Measurements from ENCODE around the gene ITGA3. TPM values are rescaled to one million over a fixed set of nuclear protein-coding genes. Genes with fewer than 3 reads are reported as not detected.

The ITGA3 gene
- 82.2 TPM for polyA plus RNA-seq (2013, experiment 1 of 2; ENCODE audit: insufficient read length)
- 81.8 TPM for polyA plus RNA-seq (2013, experiment 2 of 2; ENCODE audit: insufficient read length)

DNA sequence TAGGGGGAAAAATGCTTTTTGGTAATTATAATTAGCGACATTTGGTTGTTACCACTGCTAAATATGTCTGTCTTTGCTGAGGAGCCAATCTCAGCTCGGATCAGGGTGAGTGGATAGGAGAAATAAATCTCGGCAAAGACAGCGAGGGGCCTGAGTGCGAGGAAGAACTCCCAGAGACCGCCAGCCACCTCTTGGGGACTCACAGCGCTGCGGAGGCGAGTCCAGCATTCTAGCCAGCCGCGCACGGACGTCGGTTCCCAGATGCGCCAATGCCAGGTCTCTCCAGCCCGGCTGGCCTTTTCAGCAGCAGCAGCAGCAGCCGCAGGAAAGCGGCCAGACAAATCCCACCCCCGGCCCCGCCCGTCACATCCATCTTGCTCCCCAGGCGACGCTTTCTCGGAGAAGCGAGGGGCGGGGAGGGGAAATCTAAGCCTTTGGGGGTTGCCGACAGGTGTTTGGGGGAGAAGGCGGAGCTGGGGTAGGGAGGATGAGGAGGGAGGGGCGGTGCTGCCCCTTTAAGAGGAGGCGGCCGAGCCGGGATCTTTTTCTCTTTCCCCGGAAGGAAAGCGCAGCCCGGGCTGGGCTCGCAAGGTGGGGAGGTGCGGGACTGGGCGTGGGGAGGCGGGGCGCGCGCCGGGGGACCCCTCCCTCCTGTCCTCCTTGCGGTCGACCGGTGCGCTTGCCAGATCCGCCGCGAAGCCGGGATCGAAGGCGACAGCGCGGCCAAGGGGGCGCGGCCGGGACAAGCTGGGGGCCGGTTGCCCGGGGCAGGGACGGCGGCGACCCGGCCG is at the start of gene ITGA3:
Gene ITGA3 (plus strand): TSS at position 685 of the 791 bp plus-strand sequence. CDS start 330 bp downstream, outside the sequence.
- DNase-seq, result peak; percentile 79

- no peak for DNase-seq
Measured at GRCh38 chr17:50009282-50009681, 46.6 kb upstream of the ITGA3 start.

DNA sequence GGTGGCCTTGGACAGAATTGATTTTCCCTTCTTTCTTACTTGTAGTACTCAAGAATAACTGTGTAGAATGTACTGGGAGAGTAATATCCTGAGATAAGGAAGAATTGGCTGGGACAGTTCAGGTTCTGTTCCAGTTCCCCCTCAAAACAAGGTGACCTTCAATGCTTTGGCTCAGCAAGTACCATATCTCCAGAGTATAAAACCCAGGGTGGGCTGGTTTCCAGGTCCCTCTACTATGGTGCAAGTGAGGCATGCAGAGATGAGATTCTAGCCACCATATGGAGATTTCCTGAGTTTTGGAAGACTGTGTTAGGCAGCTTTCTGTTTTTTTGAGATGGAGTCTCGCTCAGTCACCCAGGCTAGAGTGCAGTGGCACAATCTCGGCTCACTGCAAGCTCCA is 42.8 kb upstream of the ITGA3 start:
- DNase-seq, result no peak

- no peak for DNase-seq
Measured at GRCh38 chr17:50014471-50015088, 41.3 kb upstream of the ITGA3 start.

GRCh38 chr17:50015146-50015545 is 40.8 kb upstream of the ITGA3 start:
- no peak for DNase-seq

DNA sequence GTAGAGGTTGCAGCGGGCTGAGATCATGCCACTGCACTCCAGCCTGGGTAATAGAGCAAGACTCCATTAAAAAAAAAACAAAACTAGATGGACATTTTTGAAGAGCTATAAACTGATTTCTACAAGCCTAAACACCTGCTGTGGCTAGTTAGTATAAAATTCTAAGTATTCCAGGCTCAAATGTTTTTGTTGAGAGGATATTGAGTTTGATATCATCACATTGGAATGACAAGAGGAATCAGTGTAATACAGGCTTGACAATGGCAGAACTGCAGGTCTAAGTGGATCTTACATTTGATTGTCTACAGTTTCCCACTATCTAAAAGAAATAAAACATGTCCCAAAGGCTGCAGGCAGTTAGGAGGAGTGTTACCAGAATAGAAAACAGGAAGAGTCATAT is 37.0 kb upstream of the ITGA3 start:
- DNase-seq, result peak; percentile 9

DNA sequence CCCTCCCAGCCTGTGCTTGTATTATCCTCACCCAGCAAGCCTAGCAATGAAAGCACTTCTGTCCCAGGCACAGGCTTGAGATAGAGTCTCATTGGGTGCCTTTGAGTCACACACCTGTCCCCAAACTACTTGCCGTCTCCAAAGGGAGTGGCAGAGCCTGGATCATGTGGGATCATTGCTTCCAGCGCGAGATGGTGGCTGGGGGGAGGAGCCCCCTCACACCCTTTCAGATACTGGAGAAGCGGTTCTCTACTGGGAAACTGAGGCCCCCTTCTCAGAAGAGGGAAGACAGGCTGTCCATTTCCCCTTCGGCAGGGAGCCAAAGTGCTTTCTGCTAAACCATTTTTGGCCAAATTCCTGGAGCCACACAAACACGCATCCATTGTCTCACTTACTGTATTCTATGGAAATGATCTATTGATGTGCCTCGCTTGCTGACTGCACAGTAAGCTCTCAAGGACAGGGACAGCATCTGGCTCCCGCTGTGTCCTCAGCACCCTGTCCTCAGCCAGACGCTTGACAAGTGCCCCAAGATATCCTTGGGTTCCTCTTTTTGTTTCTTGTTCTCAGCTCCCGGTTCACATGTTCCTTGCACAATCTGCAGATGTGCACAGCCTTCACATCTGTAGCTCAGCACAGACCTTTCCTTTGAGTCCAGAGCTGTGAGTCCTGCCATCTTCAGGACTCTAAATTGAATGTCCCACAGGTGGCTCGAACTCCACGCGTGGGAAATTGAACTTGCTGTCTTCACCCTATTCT is 34.9 kb upstream of the ITGA3 start:
- DNase-seq, result peak; percentile 17

DNA sequence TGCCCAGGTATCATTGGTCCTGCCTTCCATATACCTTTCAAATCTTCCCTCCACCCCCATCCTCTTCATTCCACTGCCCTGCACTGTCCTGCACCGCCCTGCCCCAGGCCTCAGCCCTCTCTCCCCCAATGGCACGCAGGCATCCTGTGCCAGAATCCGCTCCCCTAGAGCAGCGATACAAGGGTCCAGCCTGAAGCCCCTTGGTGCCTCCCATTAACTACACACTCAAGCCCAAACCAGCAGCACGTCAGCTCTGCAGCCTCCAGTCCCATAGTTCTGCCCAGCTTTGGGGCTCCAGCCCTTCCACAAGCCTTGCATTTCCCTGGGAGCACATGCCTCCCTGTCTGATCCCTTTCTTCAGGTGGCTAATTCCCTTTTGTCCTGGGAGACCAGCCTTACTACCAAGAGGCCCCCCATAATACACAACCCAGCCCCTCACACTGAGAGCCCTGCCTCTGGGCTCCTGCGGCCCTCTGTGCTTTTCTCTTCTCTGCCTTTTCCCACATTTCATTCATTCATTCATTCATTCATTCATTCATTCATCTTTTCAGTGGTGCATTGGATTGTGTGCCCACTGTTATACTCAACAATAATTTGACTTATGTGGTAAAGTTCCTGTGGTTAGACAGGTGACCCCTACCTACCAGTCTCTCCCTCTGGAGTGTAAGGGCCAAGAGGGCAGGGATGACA is 34.1 kb upstream of the ITGA3 start:
- DNase-seq, result no peak

DNA sequence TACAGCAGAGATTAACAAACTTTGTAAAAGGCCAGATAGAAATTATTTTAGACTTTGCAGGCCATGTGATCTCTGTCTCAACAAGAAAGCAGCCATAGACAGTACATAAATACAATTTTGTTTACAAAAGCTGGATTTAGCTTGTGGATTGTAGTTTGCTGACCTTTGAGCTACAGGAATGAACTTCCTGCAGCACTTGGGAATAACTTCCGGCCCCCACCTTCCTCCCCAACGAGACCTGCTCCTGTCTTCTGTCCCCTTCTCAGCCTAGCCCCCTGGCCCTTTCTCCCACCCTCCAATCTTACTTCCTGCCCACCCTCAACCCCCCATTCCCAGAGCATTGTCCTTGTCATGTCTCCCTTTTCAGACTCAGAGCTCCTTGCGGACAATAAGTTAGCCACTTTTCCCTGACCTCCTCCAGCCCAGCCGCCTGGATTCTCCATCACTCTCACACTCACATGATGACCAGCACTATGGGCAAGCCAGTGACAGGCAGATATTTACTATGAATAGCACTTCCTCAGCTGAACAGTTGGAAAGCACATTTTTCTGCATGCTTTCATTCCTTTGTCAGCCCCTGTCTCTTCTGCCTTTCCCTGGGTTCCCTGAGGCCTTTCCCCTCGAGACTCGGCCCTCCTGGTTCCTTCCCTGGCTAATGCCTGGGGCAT is 33.3 kb upstream of the ITGA3 start:
- no peak for DNase-seq

GRCh38 chr17:50023520-50023919 is 32.4 kb upstream of the ITGA3 start:
- DNase-seq, result no peak

GRCh38 chr17:50024808-50025207 is 31.1 kb upstream of the ITGA3 start:
- no peak for DNase-seq

GRCh38 chr17:50026046-50026675 is 29.7 kb upstream of the ITGA3 start:
- DNase-seq, result no peak

GRCh38 chr17:50026837-50027171 is 29.1 kb upstream of the ITGA3 start:
- peak; percentile 73 for DNase-seq

- peak; percentile 94 for DNase-seq
Measured at GRCh38 chr17:50027172-50027880, 28.6 kb upstream of the ITGA3 start.

DNA sequence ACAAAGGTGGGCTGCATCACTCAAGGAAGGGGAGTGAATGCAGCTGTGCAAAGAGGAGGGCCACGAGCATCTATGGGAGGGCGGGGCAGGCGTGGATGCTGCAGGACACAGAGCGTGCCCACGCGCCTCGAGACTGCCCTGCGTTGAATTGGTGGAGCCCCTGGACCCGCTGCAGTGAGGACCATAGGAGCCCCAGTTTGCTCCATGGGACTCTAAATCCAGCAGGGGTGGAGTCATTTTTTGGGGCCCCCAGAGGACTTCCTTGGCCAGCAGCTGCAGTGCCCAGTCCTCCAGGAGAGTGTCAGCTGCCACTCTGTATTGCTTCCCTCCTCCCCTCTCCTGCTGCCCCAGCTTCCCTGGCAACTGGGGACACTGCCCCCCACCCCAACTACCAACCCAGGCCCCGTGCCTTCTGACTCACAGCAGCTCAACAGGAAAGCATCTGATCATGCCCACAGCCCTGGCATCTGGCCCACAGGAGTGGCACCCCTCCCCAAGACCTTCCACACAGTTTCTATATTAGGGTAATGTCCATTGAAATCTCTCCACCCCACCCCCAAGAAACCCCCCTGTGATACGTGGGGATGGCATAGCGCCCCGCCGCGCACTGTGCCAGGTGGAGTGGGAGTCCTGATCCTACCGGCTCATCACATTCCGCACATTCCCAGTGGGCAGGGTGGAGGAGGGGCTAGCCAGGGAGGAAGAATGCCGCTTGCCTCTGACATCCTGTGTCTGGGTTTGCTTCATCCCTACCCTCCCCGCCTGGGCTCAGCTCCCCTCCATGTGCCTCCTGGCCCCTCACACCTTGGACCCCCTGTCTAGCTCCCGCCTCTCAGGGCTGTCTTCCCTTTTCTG is 27.8 kb upstream of the ITGA3 start:
- DNase-seq, result peak; percentile 84

DNA sequence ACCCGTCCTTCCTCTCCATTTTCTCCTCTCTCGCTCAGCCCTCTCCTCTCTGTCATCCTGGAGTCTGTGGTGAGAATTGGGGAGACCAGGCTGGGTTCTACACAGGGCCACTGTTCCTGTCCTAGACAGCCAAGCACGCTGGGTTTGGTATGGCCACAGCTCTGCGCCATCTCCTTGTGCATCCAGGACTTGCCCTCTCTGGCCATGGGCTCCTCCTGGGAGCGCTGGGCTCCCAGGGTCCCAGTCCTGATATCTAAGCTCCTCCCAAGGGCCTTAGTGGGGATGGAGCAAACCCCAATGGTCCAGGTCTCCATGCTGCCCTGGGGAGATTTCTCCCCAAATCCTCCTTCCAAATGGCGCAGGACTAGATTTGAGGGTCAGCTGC is 27.2 kb upstream of the ITGA3 start:
- DNase-seq, result no peak

GRCh38 chr17:50029185-50029584 is 26.7 kb upstream of the ITGA3 start:
- no peak for DNase-seq

- DNase-seq, result peak; percentile 65
Measured at GRCh38 chr17:50033316-50033715, 22.6 kb upstream of the ITGA3 start.

DNA sequence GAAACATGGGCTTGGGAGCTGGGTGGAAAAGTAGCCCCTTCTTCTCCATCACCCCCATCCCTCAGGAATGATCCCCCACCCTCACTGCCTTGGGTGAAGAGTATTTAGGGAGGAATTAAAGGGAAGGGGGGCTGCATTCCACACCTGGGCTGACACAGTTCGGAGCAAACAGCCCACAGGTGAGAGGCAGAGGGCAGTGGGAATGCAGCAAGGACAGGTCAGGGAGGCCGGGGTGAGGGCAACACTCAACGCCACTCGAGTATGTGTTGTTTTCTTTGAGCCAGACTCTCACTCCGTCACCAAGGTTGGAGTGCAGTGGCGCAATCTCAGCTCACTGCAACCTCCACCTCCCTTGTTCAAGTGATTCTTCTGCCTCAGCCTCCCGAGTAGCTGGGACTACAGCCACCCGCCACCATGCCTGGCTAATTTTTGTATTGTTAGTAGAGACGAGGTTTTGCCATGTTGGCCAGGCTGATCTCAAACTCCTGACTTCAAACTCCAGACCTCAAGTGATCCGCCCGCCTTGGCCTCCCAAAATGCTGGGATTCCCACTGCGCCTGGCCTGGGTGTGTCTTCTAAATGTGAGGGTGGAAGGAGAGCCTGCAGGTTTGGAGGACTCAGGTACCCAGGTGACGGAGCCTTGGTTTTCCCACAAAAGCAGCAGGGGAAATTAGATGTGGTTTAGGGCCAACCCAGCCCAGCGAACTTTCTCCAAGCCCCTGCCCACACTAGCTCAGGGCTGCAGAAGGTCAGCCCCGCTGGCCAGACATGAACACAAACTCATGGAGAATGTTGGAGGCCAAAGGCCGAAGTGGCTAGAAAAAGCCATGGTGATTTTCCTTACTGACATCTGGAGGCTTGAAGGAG is 21.2 kb upstream of the ITGA3 start:
- DNase-seq, result no peak
